Measurements from ENCODE around the gene CCDC171. TPM values are rescaled to one million over a fixed set of nuclear protein-coding genes. Genes with fewer than 3 reads are reported as not detected.

CCDC171 gene
- total RNA-seq, 2 experiments from 2014 or later, result 0.49 to 1.1 TPM

GRCh38 chr9:15521254-15521653 is 31.6 kb upstream of the CCDC171 start:
- ChIA-PET POLR2A (interaction anchor here (3.2 kb wide), 1 partner anchor 10 kb away, joined by 13 read pairs; the partner anchor contains the start of gene PSIP1), CTCF (no interaction called here)
- ATAC-seq (ENCODE audit: poor library complexity), result no peak
- Mint-ChIP-seq H3K9me3 (no peaks in the 10 kb centered on the region), H3K36me3 (ENCODE audit: low read depth) (no peaks in the 10 kb centered on the region), H3K4me3 (no peak overlapping the region), H3K27ac (no peak overlapping the region), H3K4me1 (ENCODE audit: low read depth) (no peaks in the 10 kb centered on the region), H3K27me3 (no peaks in the 10 kb centered on the region)
- TF ChIP-seq, protein P1, sequence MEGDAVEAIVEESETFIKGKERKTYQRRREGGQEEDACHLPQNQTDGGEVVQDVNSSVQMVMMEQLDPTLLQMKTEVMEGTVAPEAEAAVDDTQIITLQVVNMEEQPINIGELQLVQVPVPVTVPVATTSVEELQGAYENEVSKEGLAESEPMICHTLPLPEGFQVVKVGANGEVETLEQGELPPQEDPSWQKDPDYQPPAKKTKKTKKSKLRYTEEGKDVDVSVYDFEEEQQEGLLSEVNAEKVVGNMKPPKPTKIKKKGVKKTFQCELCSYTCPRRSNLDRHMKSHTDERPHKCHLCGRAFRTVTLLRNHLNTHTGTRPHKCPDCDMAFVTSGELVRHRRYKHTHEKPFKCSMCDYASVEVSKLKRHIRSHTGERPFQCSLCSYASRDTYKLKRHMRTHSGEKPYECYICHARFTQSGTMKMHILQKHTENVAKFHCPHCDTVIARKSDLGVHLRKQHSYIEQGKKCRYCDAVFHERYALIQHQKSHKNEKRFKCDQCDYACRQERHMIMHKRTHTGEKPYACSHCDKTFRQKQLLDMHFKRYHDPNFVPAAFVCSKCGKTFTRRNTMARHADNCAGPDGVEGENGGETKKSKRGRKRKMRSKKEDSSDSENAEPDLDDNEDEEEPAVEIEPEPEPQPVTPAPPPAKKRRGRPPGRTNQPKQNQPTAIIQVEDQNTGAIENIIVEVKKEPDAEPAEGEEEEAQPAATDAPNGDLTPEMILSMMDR (IDR thresholded peaks at IDR 0.05), result no peak
- H3K4me3 ChIP-seq (ENCODE audit: low read length), result no peak overlapping the region
- H3K36me3 ChIP-seq (ENCODE audit: insufficient read depth, low read length), result no peaks in the 10 kb centered on the region
- H3K27ac ChIP-seq (ENCODE audit: low read depth in 1 of 2, low read length in 2 of 2), result no peak overlapping the region
- intact Hi-C loops (cut with DNase I, micrococcal nuclease), result no loop called here
- H3K4me1 ChIP-seq (ENCODE audit: insufficient read depth, low read length), result no peaks in the 10 kb centered on the region
- H3K27me3 ChIP-seq (ENCODE audit: control insufficient read depth in 1 of 2, insufficient read depth in 2 of 2, low read length in 2 of 2), result no peaks in the 10 kb centered on the region
- no peaks in the 10 kb centered on the region for H3K9me3 ChIP-seq (ENCODE audit: control insufficient read depth in 1 of 2, insufficient read depth in 1 of 2, low read length in 2 of 2)
- no peak for DNase-seq

DNA sequence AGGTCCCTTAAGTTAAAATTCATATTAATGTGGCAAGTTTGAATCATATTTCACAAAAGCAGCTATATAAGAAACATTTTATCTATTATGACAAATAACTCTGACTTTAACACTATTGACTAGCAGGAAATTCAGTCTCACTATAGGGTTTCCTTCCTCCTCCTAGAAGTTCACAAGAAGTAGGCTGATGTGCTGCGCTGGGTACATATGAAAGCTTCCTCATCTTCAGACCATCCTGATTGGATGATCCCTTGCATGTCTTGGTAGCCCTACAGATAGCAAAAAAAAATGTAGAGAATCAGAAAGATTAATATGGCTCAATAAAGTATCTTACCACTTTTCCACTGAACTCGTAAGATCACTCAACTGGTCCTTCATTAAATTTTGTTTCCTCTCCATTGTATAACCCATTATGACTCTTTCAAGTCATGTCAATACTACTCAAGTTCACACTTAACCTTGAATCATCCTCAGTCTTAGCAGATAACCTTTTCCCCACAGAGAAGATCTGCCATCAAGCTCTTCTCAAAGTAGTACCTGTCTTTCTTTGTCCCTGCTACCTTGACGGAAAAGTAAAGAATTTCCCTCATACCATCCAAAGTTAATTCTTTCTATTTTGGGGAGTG is 30.6 kb upstream of the CCDC171 start:
- Mint-ChIP-seq H3K27me3 (no peaks in the 10 kb centered on the region), H3K36me3 (ENCODE audit: low read depth) (no peaks in the 10 kb centered on the region), H3K9me3 (no peaks in the 10 kb centered on the region), H3K27ac (no peak overlapping the region), H3K4me1 (ENCODE audit: low read depth) (no peaks in the 10 kb centered on the region), H3K4me3 (no peak overlapping the region)
- no peaks in the 10 kb centered on the region for H3K27me3 ChIP-seq (ENCODE audit: control insufficient read depth in 1 of 2, insufficient read depth in 2 of 2, low read length in 2 of 2)
- no peaks in the 10 kb centered on the region for H3K9me3 ChIP-seq (ENCODE audit: control insufficient read depth in 1 of 2, insufficient read depth in 1 of 2, low read length in 2 of 2)
- H3K36me3 ChIP-seq (ENCODE audit: insufficient read depth, low read length), result no peaks in the 10 kb centered on the region
- intact Hi-C loops (cut with DNase I, micrococcal nuclease), result no loop called here
- CTCF ChIA-PET, result interaction anchor here (0.9 kb wide), 1 partner anchor 36 kb away, joined by 3 read pairs; no protein-coding TSS in a partner anchor
- H3K27ac ChIP-seq (ENCODE audit: low read depth in 1 of 2, low read length in 2 of 2), result no peak overlapping the region
- TF ChIP-seq, protein P1 (IDR thresholded peaks at IDR 0.05), result no peak
- POLR2A ChIA-PET, result interaction anchor here (3.2 kb wide), 1 partner anchor 11 kb away, joined by 13 read pairs; the partner anchor contains the start of gene PSIP1
- no peak for ATAC-seq (ENCODE audit: poor library complexity)
- no peak overlapping the region for H3K4me3 ChIP-seq (ENCODE audit: low read length)
- DNase-seq, result no peak
- no peaks in the 10 kb centered on the region for H3K4me1 ChIP-seq (ENCODE audit: insufficient read depth, low read length)

- Histone ChIP-seq H3K36me3 (ENCODE audit: insufficient read depth, low read length) (no peaks in the 10 kb centered on the region), H3K9me3 (ENCODE audit: control insufficient read depth in 1 of 2, insufficient read depth in 1 of 2, low read length in 2 of 2) (no peaks in the 10 kb centered on the region), H3K27me3 (ENCODE audit: control insufficient read depth in 1 of 2, insufficient read depth in 2 of 2, low read length in 2 of 2) (no peaks in the 10 kb centered on the region), H3K27ac (ENCODE audit: low read depth in 1 of 2, low read length in 2 of 2) (no peak overlapping the region), H3K4me1 (ENCODE audit: insufficient read depth, low read length) (no peaks in the 10 kb centered on the region), H3K4me3 (ENCODE audit: low read length) (no peak overlapping the region)
- no peaks in the 10 kb centered on the region for H3K36me3 Mint-ChIP-seq (ENCODE audit: low read depth)
- DNase-seq (no peak), ATAC-seq (ENCODE audit: poor library complexity) (no peak)
- no peak overlapping the region for H3K4me3 Mint-ChIP-seq
- no peaks in the 10 kb centered on the region for H3K27me3 Mint-ChIP-seq
- no peaks in the 10 kb centered on the region for H3K9me3 Mint-ChIP-seq
- ChIA-PET CTCF (no interaction called here), POLR2A (interaction anchor here (0.7 kb wide), 1 partner anchor 14 kb away, joined by 3 read pairs; the partner anchor contains the start of gene PSIP1)
- TF ChIP-seq, protein P1 (IDR thresholded peaks at IDR 0.05), result no peak
- H3K27ac Mint-ChIP-seq, result no peak overlapping the region
- no peaks in the 10 kb centered on the region for H3K4me1 Mint-ChIP-seq (ENCODE audit: low read depth)
- intact Hi-C loops (cut with DNase I, micrococcal nuclease), result no loop called here
These were observed 27.9 kb upstream of the CCDC171 start for GRCh38 chr9:15524845-15525455.
